ENCODE data around the gene KMT5C.
A peak's percentile ranks its signal among the peaks of the same experiment; 100 is the strongest.
"Not testable (repeated sequence)": the region's sequence is repeated elsewhere in the genome, so short reads cannot be mapped to it uniquely, and the experiment has no call there.

The KMT5C gene

DNA sequence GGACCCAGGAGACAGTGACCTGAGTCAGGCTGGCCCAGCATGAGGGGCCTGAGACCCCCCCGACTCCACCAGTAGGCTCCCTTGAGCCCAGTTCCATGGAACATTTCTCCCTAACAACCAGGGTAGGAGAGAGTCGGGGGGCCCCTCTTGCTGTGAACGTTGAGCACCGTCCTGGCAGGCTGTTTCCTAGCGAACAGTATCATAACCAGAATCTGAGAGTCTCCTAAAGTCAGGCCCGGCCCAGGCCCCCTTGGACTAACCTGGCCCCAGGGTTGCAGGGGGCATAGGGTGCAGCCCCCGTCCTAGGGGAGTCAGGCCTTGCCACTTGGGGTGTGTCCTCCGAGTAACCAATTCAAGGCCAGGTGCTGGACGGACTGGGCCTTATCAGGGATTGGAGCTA lies 28.3 kb upstream of the KMT5C start:
- Mint-ChIP-seq H3K27ac (no peak overlapping the region), H3K27me3 (no peaks in the 10 kb centered on the region), H3K4me1 (no peaks in the 10 kb centered on the region), H3K4me3 (no peak overlapping the region), H3K36me3 (no peaks in the 10 kb centered on the region), H3K9me3 (no peaks in the 10 kb centered on the region)

DNA sequence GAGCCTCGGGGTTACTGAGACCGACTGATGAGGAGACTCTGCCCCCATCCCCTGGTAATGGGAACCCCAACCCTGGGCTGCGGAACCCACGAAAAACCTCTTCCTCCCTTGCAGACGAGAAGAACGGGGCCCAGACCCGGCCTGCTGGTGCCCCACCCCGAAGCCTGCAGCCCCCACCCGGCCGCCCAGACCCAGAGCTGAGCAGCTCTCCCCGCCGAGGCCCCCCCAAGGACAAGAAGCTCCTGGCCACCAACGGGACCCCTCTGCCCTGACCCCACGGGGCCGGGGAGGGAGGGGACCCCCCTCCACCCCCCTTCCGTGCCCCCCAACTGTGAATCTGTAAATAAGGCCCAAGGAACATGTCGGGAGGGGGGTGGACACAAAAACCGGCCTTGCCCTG lies 27.9 kb upstream of the KMT5C start:
- H3K9me3 Mint-ChIP-seq: no peaks in the 10 kb centered on the region
- H3K27me3 Mint-ChIP-seq: no peaks in the 10 kb centered on the region
- H3K36me3 Mint-ChIP-seq: no peaks in the 10 kb centered on the region
- H3K4me3 Mint-ChIP-seq: no peak overlapping the region
- no peaks in the 10 kb centered on the region for H3K4me1 Mint-ChIP-seq
- no peak overlapping the region for H3K27ac Mint-ChIP-seq

DNA sequence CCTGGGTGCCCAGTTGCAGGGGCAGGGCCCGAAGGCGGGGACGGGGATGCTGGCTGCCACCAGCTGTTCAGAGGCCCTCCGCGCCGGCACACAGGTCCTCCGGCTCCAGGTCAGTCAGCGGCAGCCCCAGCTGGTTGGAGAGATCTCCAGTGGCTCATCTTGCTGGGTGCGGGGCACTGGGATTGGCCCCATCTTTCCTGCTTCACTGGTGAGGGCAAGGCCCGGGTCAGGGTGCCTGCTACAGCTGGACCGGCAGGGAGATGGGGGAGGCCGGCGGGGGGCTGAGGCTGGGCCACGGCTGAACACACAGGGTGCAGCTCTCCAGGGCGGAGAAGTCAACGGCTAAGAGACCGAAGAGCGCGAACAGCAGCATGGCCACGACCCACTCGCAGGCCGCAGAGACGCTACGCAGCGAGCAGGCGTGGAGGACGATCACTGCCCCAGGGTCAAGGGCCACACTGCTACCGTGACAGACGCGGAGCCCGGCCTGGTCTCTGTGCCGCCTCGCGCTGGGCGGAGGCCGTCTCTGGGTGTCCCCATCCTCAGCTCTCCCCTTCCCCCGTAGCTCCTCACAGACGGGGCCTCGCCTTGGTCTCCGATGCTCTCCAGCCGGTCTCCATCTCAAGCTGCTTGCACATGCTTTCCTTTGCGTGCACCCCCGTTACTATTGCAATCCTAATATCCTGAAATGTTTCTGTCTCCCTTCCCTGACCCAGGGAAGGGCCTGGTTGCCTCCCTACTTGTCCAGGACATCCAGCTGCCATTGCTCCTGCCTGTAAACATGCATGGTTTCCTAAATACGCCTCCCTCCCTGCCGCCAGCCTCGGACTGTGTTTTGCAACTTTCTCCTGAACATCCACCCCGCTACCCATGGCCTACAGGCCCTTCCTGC lies 26.8 kb upstream of the KMT5C start:
- Mint-ChIP-seq H3K4me1 (no peaks in the 10 kb centered on the region), H3K27me3 (no peaks in the 10 kb centered on the region), H3K27ac (no peak overlapping the region), H3K36me3 (no peaks in the 10 kb centered on the region), H3K9me3 (no peaks in the 10 kb centered on the region), H3K4me3 (no peak overlapping the region)

DNA sequence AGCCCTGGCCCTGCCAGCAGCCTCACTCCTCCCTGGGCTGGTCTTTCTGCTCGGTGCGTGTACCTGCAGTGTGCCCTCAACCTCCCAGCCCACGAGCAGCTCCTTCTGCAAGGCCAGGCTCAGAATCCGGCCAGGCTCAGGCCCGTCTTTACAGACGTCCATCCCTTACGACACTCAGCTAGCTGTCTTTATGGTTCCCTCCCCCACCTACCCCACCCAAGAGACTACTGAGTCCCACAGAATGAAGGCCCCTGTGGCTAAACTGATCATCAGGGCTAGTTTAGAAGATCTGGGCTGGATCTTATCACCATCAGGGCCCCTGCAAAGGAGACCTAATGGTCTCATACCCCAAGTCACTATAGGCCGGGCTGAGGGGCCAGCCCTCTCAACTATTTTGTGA lies 25.3 kb upstream of the KMT5C start:
- H3K9me3 Mint-ChIP-seq: no peaks in the 10 kb centered on the region
- no peaks in the 10 kb centered on the region for H3K36me3 Mint-ChIP-seq
- H3K27ac Mint-ChIP-seq: no peak overlapping the region
- H3K4me3 Mint-ChIP-seq: no peak overlapping the region
- H3K4me1 Mint-ChIP-seq: no peaks in the 10 kb centered on the region
- no peaks in the 10 kb centered on the region for H3K27me3 Mint-ChIP-seq

DNA sequence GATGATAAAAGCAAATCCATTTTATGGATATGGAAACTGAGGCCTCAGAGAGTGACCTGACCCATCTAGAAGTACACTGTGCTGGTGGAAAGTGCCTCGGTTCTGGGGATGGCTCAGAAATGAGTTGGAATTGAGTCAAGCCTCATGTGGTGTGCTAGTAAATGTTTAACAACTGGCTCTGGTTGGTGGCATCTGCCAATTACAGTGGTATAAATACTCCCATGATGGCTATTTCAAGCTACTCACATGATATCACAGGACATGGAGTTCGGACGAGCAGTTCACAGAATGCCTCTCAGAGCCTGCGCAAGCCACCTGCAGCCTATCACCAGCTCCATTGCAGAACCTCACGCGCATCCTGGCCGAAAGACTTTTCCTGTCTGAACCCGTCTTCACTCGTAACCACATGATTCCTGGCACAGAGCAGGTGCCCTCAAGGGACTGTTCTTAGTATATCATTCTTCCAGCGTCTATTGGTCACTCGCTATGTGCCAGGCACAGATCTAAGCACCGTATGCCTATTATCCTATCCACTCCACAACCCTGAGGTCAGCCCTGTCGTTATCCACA lies 23.6 kb upstream of the KMT5C start:
- Mint-ChIP-seq H3K36me3 (no peaks in the 10 kb centered on the region), H3K9me3 (no peaks in the 10 kb centered on the region), H3K4me3 (no peak overlapping the region), H3K4me1 (no peaks in the 10 kb centered on the region), H3K27ac (peak overlapping the region; percentile 43), H3K27me3 (no peaks in the 10 kb centered on the region)

DNA sequence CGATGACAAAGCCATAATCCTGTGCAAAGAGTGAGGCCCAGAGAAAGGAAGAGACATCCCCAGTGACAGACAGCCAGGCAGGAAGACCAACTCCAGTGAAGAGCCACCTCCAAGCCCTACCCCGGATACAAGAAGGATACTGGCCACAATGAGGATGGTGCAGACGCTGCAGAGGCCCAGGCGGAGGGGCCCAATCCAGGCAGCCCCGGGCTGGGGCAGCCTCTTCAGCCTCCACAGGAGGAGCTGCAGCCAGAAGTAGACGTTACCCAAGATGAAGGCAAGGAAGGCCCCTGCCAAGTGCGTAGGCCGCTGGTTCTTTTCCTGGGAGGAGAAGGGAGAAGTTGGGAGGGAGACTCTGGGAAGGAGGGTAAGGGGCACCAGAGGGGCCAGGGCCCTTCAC lies 23.0 kb upstream of the KMT5C start:
- H3K9me3 Mint-ChIP-seq: no peaks in the 10 kb centered on the region
- H3K27ac Mint-ChIP-seq: peak overlapping the region; percentile 43
- H3K4me1 Mint-ChIP-seq: no peaks in the 10 kb centered on the region
- H3K36me3 Mint-ChIP-seq: no peaks in the 10 kb centered on the region
- H3K4me3 Mint-ChIP-seq: no peak overlapping the region
- no peaks in the 10 kb centered on the region for H3K27me3 Mint-ChIP-seq

DNA sequence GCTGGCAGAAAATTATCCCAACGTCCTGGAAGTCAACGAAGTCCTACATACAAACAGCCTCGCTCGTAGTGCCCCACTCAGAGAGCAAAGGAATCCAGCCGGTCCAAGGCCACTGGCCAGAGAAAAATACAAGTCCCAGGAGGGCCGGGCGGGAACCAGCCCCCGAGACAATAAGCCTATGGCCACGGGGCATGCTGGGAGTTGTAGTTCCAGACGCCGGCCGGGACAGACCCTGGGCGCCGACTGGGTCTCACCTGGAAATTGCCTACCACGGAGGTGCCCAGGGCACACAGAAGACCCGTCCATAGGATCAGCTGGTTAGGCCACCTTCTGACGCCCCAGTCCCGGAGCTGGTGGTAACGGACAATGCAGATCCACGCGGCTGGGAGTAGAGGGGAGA lies 19.9 kb upstream of the KMT5C start:
- H3K27me3 Mint-ChIP-seq: peaks cover 2% of the 10 kb centered on the region
- no peak overlapping the region for H3K27ac Mint-ChIP-seq
- no peaks in the 10 kb centered on the region for H3K36me3 Mint-ChIP-seq
- H3K9me3 Mint-ChIP-seq: no peaks in the 10 kb centered on the region
- no peaks in the 10 kb centered on the region for H3K4me1 Mint-ChIP-seq
- no peak overlapping the region for H3K4me3 Mint-ChIP-seq

DNA sequence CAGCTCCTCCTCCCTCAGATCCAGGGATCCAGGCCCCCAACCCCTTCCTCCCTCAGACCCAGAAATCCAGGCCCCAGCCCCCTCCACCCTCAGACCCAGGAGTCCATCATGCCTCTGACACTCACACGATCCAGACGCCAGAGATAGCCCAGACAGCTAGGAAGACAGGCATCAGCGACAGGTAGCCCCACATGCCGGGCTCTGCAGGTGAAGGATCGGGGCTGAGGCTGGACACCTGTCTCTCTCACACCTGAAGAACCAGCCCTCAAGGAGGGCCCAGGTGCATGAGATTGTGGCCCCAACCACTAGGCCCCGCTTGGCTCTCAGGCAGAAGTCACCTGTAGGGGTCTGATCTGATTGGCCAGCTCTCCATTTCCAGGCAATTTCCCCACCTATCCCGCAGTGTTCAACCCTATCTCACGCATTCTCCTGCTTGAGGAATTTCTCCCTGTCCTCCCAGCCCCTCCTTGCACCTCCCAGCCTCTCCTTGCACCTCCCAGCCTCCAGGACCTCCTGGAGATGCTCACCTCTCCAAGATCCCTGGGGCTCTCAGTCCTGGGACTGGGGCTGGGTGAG lies 18.7 kb upstream of the KMT5C start:
- Mint-ChIP-seq H3K27me3 (peaks cover 2% of the 10 kb centered on the region), H3K9me3 (no peaks in the 10 kb centered on the region), H3K4me1 (no peaks in the 10 kb centered on the region), H3K27ac (no peak overlapping the region), H3K36me3 (no peaks in the 10 kb centered on the region), H3K4me3 (no peak overlapping the region)

DNA sequence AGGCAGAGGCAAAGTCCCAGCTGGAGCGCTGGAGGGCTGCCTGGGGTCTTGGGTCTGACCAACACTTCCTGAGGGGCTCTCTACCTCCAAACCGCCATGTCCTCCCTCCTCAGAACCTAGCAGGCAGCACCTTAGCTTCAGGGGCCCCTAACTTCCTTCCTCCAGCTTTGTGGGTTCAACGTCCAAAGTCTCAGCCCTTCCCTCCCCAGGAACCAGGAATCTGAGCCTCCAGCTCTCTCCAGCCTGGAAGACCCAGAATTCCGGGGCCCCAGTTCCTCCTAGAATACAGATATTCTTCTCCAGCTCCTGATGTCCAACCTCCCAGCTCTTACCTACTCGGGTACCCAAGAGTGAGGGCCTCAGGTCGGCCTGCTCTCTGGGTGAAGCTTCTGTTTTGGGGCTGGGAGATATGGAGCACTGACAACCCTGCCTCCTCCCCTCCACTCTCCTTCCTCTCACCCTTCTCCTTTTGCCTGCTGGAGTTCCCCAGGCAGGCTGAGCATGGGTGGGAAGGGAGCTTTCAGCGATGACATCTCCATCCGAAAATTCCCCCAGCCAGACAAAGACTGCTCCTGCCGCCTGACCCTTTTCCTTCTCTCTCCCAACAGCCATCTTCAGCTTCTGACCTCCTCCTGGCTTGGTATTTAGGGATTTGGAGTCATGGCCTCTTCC lies 18.1 kb upstream of the KMT5C start:
- H3K36me3 Mint-ChIP-seq: no peaks in the 10 kb centered on the region
- H3K9me3 Mint-ChIP-seq: no peaks in the 10 kb centered on the region
- no peak overlapping the region for H3K27ac Mint-ChIP-seq
- no peak overlapping the region for H3K4me3 Mint-ChIP-seq
- H3K27me3 Mint-ChIP-seq: peaks cover 2% of the 10 kb centered on the region
- H3K4me1 Mint-ChIP-seq: no peaks in the 10 kb centered on the region

DNA sequence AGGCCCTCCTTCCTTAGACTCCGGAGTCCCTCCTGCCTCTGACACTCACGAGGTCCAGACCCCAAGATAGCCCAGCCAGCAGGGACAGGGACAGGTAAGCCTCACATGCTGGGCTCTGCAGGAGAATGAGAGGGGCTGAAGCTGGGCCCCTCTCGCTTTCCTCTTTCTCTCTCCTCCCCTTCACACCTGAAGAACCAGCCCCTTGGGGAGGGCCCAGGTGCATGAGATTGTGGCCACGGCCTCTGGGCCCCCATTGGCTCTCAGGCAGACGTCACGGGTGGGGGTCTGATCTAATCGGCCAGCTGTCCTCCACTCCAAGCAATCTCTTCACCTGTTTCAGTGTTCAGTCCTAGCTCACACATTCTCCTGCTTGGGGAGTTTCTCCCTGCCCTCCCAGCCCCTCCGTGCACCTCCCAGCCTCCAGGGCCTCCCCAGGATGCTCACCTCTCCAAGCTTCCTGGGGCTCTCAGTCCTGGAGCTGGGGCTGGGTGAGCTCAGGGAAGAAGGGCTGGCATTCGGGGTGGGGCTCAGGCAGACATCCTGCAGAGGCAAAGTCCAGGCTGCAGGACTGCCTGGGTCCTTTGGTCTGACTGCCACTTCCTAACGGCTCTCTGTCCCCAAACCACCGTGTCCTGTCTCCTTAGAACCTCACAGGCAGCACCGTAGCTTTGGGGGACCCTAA lies 17.3 kb upstream of the KMT5C start:
- no peaks in the 10 kb centered on the region for H3K4me1 Mint-ChIP-seq
- H3K4me3 Mint-ChIP-seq: no peak overlapping the region
- peaks cover 2% of the 10 kb centered on the region for H3K27me3 Mint-ChIP-seq
- no peaks in the 10 kb centered on the region for H3K9me3 Mint-ChIP-seq
- H3K27ac Mint-ChIP-seq: no peak overlapping the region
- no peaks in the 10 kb centered on the region for H3K36me3 Mint-ChIP-seq

DNA sequence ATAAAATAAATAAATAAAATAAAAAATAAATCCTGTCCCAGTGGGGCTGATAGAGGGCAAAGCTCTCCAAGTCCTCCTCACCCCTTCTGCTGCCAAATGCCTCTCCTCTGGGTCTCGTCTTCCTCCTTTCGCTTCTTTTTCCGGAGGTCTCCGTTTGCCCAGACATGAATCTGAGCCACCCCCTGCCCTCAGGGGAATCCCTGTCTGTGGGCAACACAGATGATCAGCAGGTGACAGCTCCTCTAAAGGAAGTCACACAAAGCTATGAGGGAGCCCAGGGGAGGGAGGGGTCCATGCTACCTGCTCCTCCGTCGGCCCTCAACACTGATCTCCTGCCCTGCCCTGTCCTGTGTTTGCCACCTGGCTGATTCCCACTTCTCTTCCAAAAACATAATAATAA lies 15.0 kb upstream of the KMT5C start:
- Mint-ChIP-seq H3K9me3 (no peaks in the 10 kb centered on the region), H3K27ac (no peak overlapping the region), H3K4me3 (no peak overlapping the region), H3K4me1 (no peaks in the 10 kb centered on the region), H3K36me3 (no peaks in the 10 kb centered on the region), H3K27me3 (peaks cover 4% of the 10 kb centered on the region)

DNA sequence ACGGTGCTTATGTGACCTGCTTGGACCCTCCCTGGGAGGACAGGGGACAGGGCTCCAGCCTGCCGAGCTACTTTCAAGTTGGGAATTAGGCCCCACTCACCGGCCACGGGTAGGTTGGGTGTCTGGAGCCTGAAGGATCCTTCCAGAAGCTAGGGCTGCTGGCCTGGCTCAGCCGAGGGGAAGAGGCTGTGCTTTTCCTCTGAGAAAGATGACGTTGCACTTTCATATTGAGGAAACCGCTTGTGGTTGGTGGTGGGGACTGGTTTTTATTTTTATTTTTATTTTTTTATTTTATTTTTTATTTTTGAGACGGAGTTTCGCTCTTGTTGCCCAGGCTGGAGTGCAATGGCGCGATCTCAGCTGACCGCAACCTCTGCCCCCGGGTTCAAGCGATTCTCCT lies 14.5 kb upstream of the KMT5C start, which contains the start of gene TMEM150B:
Gene TMEM150B, minus strand, starts transcription at position 170 of the 400 bp plus-strand sequence. CDS start 4,305 bp downstream, outside the sequence.
- H3K9me3 Mint-ChIP-seq: no peaks in the 10 kb centered on the region
- no peak within 1 kb of the TSS for H3K27ac Mint-ChIP-seq
- H3K4me1 Mint-ChIP-seq: no peaks in the 10 kb centered on the region
- H3K4me3 Mint-ChIP-seq: no peak within 1 kb of the TSS
- peaks cover 4% of the 10 kb centered on the region for H3K27me3 Mint-ChIP-seq
- no peaks in the 10 kb centered on the region for H3K36me3 Mint-ChIP-seq

DNA sequence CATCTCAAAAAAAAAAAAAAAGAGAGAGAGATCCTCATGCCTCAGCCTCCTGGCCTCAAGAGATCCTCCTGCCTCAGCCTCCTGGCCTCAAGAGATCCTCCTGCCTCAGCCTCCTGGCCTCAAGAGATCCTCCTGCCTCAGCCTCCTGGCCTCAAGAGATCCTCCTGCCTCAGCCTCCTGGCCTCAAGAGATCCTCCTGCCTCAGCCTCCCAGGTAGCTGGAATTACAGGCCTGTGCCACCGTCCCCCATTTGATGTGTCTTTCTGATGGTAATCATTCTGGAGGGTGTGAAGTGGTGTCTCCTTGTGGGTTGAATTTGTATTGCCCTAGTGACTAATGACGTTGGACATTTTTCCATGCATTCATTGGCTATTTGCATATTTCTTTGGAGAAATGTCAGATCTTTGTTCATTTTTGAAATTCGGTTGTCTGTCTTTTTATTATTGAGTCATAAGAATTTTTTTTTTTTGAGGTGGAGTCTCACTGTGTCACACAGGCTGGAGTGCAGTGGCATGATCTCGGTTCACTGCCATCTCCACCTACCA lies 10.8 kb upstream of the KMT5C start:
- H3K4me1 Mint-ChIP-seq, H3K9me3 Mint-ChIP-seq, H3K27me3 Mint-ChIP-seq, H3K27ac Mint-ChIP-seq, H3K4me3 Mint-ChIP-seq, H3K36me3 Mint-ChIP-seq: not testable (repeated sequence)

DNA sequence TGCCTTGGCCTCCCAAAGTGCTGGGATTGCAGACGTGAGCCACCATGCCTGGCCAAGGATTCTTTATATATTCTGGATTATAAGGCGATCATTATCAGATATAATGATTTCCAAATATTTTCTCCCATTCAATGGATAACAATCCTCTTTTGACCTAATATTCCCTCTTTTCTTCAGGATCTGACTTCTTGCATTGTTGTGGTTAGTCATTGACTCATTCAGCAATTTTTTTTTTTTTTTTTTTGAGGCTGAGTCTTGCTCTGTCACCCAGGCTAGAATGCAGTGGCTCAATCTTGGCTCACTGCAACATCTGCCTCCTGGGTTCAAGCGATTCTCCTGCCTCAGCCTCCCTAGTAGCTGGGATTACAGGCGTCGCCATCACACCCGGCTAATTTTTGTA lies 9.9 kb upstream of the KMT5C start:
- H3K27me3 Mint-ChIP-seq, H3K36me3 Mint-ChIP-seq, H3K4me1 Mint-ChIP-seq, H3K27ac Mint-ChIP-seq, H3K4me3 Mint-ChIP-seq, H3K9me3 Mint-ChIP-seq: not testable (repeated sequence)

DNA sequence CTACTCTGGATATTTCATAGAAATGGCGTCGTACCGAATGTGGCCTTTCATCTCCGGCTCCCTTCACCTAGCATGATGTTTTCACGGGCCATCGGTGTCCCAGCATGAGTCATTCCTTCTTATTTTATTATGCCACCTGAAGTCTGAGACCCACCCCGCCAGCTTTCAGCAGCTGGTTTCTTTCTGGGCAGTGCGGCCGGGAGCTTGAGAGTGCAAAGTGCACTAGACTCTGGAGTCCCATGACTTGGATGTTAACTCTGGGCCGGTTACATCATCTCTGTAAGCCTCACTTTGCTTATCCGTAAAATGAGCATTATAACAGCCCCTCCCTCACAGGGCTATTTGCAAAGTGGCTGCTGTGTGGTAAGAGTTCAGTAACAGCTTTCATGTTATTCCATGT lies 5.8 kb upstream of the KMT5C start:
- H3K4me3 Mint-ChIP-seq: no peak overlapping the region
- no peaks in the 10 kb centered on the region for H3K36me3 Mint-ChIP-seq

More for the DNA sequence above, 5.8 kb upstream of the KMT5C start:
- H3K27me3 Mint-ChIP-seq: peaks cover 7% of the 10 kb centered on the region
- no peak overlapping the region for H3K27ac Mint-ChIP-seq
- H3K4me1 Mint-ChIP-seq: peaks cover 6% of the 10 kb centered on the region
- no peaks in the 10 kb centered on the region for H3K9me3 Mint-ChIP-seq

All from activated naive CD4-positive, alpha-beta T cell treated with anti-CD3 and anti-CD28 coated beads, Interleukin-2, amount 50 U/mL, for 24 hours (primary cell).